Activated CD8-positive, alpha-beta memory T cell treated with anti-CD3 and anti-CD28 coated beads for 36 hours (primary cell): Measurements from ENCODE around the gene DAB2IP. TPM values are rescaled to one million over a fixed set of nuclear protein-coding genes. Genes with fewer than 3 reads are reported as not detected.

Experiments
- CTCF ChIA-PET: fragments of 350-600 bp; sonication (Branson Sonifier 250); formaldehyde crosslinking; loops from one replicate; lab custom pipeline; 2021; ENCODE audit warnings: antibody characterized with exemption; lab: Charles Lee
- POLR2A ChIA-PET: fragments of 350-600 bp; sonication (Branson Sonifier 250); formaldehyde crosslinking; loops from one replicate; lab custom pipeline; 2021; ENCODE audit warnings: antibody characterized with exemption; lab: Charles Lee
- total RNA-seq, 2 experiments: library from RNA; stranded (reverse); gene quantifications; one replicate each; pipeline ENCODE4 v1.2.3, GENCODE V29; 2021

The DAB2IP gene
- total RNA-seq, 2 experiments from 2014 or later, result 0.08 to 0.38 TPM

- ChIA-PET POLR2A (no interaction called here), CTCF (interaction anchor here (0.9 kb wide), 1 partner anchor 16 kb away, joined by 3 read pairs; no protein-coding TSS in a partner anchor)
Measured at GRCh38 chr9:121656941-121657470, 5.6 kb downstream of the DAB2IP start.

GRCh38 chr9:121658166-121658565, 6.7 kb downstream of the DAB2IP start:
- POLR2A ChIA-PET, result no interaction called here
- CTCF ChIA-PET, result no interaction called here

- CTCF ChIA-PET, result interaction anchor here (0.6 kb wide), 1 partner anchor 1107 kb away, joined by 3 read pairs; no protein-coding TSS in a partner anchor
Measured at GRCh38 chr9:121658591-121658990, 7.2 kb downstream of the DAB2IP start.

GRCh38 chr9:121660367-121660766, 8.9 kb downstream of the DAB2IP start:
- ChIA-PET POLR2A (no interaction called here), CTCF (no interaction called here)

More at GRCh38 chr9:121658591-121658990, 7.2 kb downstream of the DAB2IP start:
- POLR2A ChIA-PET, result no interaction called here

- ChIA-PET CTCF (no interaction called here), POLR2A (no interaction called here)
Measured at GRCh38 chr9:121660876-121661275, 9.4 kb downstream of the DAB2IP start.

- CTCF ChIA-PET, result no interaction called here
- POLR2A ChIA-PET, result no interaction called here
Measured at GRCh38 chr9:121661328-121661727, 9.9 kb downstream of the DAB2IP start.

- ChIA-PET CTCF (no interaction called here), POLR2A (no interaction called here)
Measured at GRCh38 chr9:121662359-121662758, 10.9 kb downstream of the DAB2IP start.

- ChIA-PET CTCF (no interaction called here), POLR2A (no interaction called here)
Measured at GRCh38 chr9:121662891-121663580, 11.6 kb downstream of the DAB2IP start.

- POLR2A ChIA-PET, result no interaction called here
- CTCF ChIA-PET, result no interaction called here
Measured at GRCh38 chr9:121663591-121663990, 12.2 kb downstream of the DAB2IP start.

- ChIA-PET CTCF (interaction anchor here (0.6 kb wide), 1 partner anchor 44 kb away, joined by 3 read pairs; no protein-coding TSS in a partner anchor), POLR2A (no interaction called here)
Measured at GRCh38 chr9:121666294-121666693, 14.9 kb downstream of the DAB2IP start.

GRCh38 chr9:121667214-121667613, 15.8 kb downstream of the DAB2IP start:
- POLR2A ChIA-PET, result no interaction called here
- CTCF ChIA-PET, result no interaction called here

- ChIA-PET POLR2A (no interaction called here), CTCF (no interaction called here)
Measured at GRCh38 chr9:121667890-121668289, 16.5 kb downstream of the DAB2IP start.

- CTCF ChIA-PET, result no interaction called here
- POLR2A ChIA-PET, result no interaction called here
Measured at GRCh38 chr9:121670431-121670830, 19.0 kb downstream of the DAB2IP start.

- ChIA-PET POLR2A (no interaction called here), CTCF (no interaction called here)
Measured at GRCh38 chr9:121671612-121672155, 20.2 kb downstream of the DAB2IP start.

GRCh38 chr9:121672213-121672612, 20.8 kb downstream of the DAB2IP start:
- ChIA-PET CTCF (no interaction called here), POLR2A (no interaction called here)

GRCh38 chr9:121672986-121673385, 21.6 kb downstream of the DAB2IP start:
- CTCF ChIA-PET, result interaction anchor here (0.6 kb wide), 1 partner anchor 623 kb away, joined by 3 read pairs; no protein-coding TSS in a partner anchor
- POLR2A ChIA-PET, result no interaction called here

GRCh38 chr9:121673576-121673975, 22.1 kb downstream of the DAB2IP start:
- POLR2A ChIA-PET, result no interaction called here
- CTCF ChIA-PET, result no interaction called here

GRCh38 chr9:121674017-121674416, 22.6 kb downstream of the DAB2IP start:
- POLR2A ChIA-PET, result no interaction called here
- CTCF ChIA-PET, result no interaction called here

GRCh38 chr9:121674952-121675351, 23.5 kb downstream of the DAB2IP start:
- POLR2A ChIA-PET, result no interaction called here
- CTCF ChIA-PET, result no interaction called here

- CTCF ChIA-PET, result no interaction called here
- POLR2A ChIA-PET, result no interaction called here
Measured at GRCh38 chr9:121675381-121675780, 23.9 kb downstream of the DAB2IP start.
